IMR-90 (cell line): ENCODE data around the gene SF3B2. TPM values are rescaled to one million over a fixed set of nuclear protein-coding genes. Genes with fewer than 3 reads are reported as not detected.

ENCODE experiments used
- ATAC-seq: fragments of 200-7000 bp; cut with Tn5 transposase; 2 replicates; pipeline ENCODE4 v1.9.1; 2020; ENCODE audit warnings: low read depth, mild to moderate bottlenecking, moderate library complexity
- Bru-seq: library from RNA; stranded (reverse); fragments of 400-500 nt; gene quantifications from one replicate; lab custom pipeline; 2021; lab: Mats Ljungman, UMichigan
- BruChase-seq, 2 experiments: library from RNA; stranded (reverse); fragments of 400-500 nt; gene quantifications; one replicate each; lab custom pipeline; 2021; lab: Mats Ljungman, UMichigan
- BruUV-seq: library from RNA; stranded (reverse); fragments of 400-500 nt; replicated peaks from 2 replicates; lab custom pipeline; 2021; lab: Mats Ljungman, UMichigan
- CTCF ChIA-PET: fragments of 300-600 bp; formaldehyde crosslinking; extraction: SDS; loops from one replicate; lab custom pipeline; 2021; ENCODE audit warnings: antibody characterized with exemption; lab: Yijun Ruan, JAX
- POLR2A ChIA-PET: fragments of 300-600 bp; sonication (Branson Sonifier 250); formaldehyde crosslinking; loops from one replicate; lab custom pipeline; 2022; ENCODE audit warnings: antibody characterized with exemption; ENCODE audit not compliant: unreplicated experiment; lab: Charles Lee
- DNase-seq: peaks from one replicate; pipeline ENCODE4 v3.0.0; 2013
- H2AFZ ChIP-seq: replicated peaks from 2 replicates; pipeline ENCODE3; 2013; ENCODE audit warnings: low read length, mild to moderate bottlenecking; ENCODE audit not compliant: poor library complexity
- H2AK5ac ChIP-seq: 2 replicates; pipeline ENCODE4 v1.6.1; 2013; ENCODE audit warnings: low read depth, low read length, inconsistent platforms
- H2AK9ac ChIP-seq: replicated peaks from 2 replicates; pipeline ENCODE3; 2013; ENCODE audit warnings: mild to moderate bottlenecking, low read depth, low read length, moderate library complexity; ENCODE audit not compliant: poor library complexity
- H2BK120ac ChIP-seq: 2 replicates; pipeline ENCODE4 v1.6.1; 2013; ENCODE audit warnings: low read depth, low read length, inconsistent platforms
- H2BK15ac ChIP-seq: 3 replicates; pipeline ENCODE4 v1.6.1; 2013; ENCODE audit warnings: low read depth, low read length, inconsistent platforms
- H2BK20ac ChIP-seq: 2 replicates; pipeline ENCODE4 v1.6.1; 2013; ENCODE audit warnings: low read depth, mild to moderate bottlenecking, inconsistent platforms, low read length, moderate library complexity
- H2BK5ac ChIP-seq: 2 replicates; pipeline ENCODE4 v1.6.1; 2013; ENCODE audit warnings: mild to moderate bottlenecking, low read depth, low read length, inconsistent platforms; ENCODE audit not compliant: poor library complexity, severe bottlenecking
- H3K14ac ChIP-seq: replicated peaks from 2 replicates; pipeline ENCODE4 v1.6.1; 2013; ENCODE audit warnings: low read depth, low read length, inconsistent platforms
- H3K18ac ChIP-seq: 2 replicates; pipeline ENCODE4 v1.6.1; 2013; ENCODE audit warnings: low read depth, low read length, control low read depth
- H3K23ac ChIP-seq: 2 replicates; pipeline ENCODE4 v1.6.1; 2013; ENCODE audit warnings: low read depth, low read length, inconsistent platforms
- H3K27ac ChIP-seq: 2 replicates; pipeline ENCODE4 v1.5.1; 2013; ENCODE audit warnings: mild to moderate bottlenecking, control low read depth, low read length; ENCODE audit not compliant: insufficient read depth
- H3K27me3 ChIP-seq: 2 replicates; pipeline ENCODE4 v1.6.1; 2013; ENCODE audit warnings: low read length; ENCODE audit not compliant: control insufficient read depth, insufficient read depth
- H3K36me3 ChIP-seq: 2 replicates; pipeline ENCODE4 v1.6.1; 2013; ENCODE audit warnings: low read length, mixed read lengths; ENCODE audit not compliant: control insufficient read depth, insufficient read depth
- H3K4ac ChIP-seq: 2 replicates; pipeline ENCODE4 v1.6.1; 2013; ENCODE audit warnings: low read depth, low read length, inconsistent platforms
- H3K4me1 ChIP-seq: 2 replicates; pipeline ENCODE4 v1.6.1; 2013; ENCODE audit warnings: low read length, mixed read lengths; ENCODE audit not compliant: control insufficient read depth, insufficient read depth
- H3K4me2 ChIP-seq: 2 replicates; pipeline ENCODE4 v1.6.1; 2013; ENCODE audit warnings: low read depth, mild to moderate bottlenecking, control low read depth, low read length, moderate library complexity
- H3K4me3 ChIP-seq: 2 replicates; pipeline ENCODE4 v1.5.1; 2013; ENCODE audit warnings: low read depth, mild to moderate bottlenecking, control low read depth, low read length, moderate library complexity; ENCODE audit not compliant: insufficient read depth
- H3K56ac ChIP-seq: 2 replicates; pipeline ENCODE4 v1.6.1; 2013; ENCODE audit warnings: low read length, inconsistent platforms; ENCODE audit not compliant: insufficient read depth; ENCODE audit errors: extremely low read depth
- H3K79me1 ChIP-seq, 2 experiments: 2 replicates each; pipeline ENCODE4 v1.6.1; 2013; ENCODE audit warnings: low read length in 2 of 2, inconsistent platforms in 1 of 2, low read depth in 1 of 2
- H3K9ac ChIP-seq: 2 replicates; pipeline ENCODE4 v1.6.1; 2013; ENCODE audit warnings: low read depth, low read length, control low read depth
- H3K9me1 ChIP-seq: 2 replicates; pipeline ENCODE4 v1.6.1; 2013; ENCODE audit warnings: low read length, inconsistent platforms; ENCODE audit not compliant: insufficient read depth
- H3K9me3 ChIP-seq: 2 replicates; pipeline ENCODE4 v1.6.1; 2013; ENCODE audit warnings: low read length; ENCODE audit not compliant: control insufficient read depth, insufficient read depth
- H4K20me1 ChIP-seq: 2 replicates; pipeline ENCODE4 v1.6.1; 2013; ENCODE audit warnings: low read length, inconsistent platforms; ENCODE audit not compliant: insufficient read depth
- H4K5ac ChIP-seq: 2 replicates; pipeline ENCODE4 v1.6.1; 2013; ENCODE audit warnings: mild to moderate bottlenecking, low read depth, low read length, control low read depth
- H4K8ac ChIP-seq, 2 experiments: 2 replicates each; pipeline ENCODE4 v1.6.1; 2013; ENCODE audit warnings: low read depth in 2 of 2, low read length in 2 of 2, control low read depth in 1 of 2, inconsistent platforms in 1 of 2
- H4K91ac ChIP-seq: 2 replicates; pipeline ENCODE4 v1.6.1; 2013; ENCODE audit warnings: low read depth, low read length, inconsistent platforms; ENCODE audit not compliant: insufficient read depth
- BHLHE40 ChIP-seq: fragments of 150-350 bp; IDR thresholded peaks from 2 replicates; pipeline ENCODE4 v1.6.1; 2016; ENCODE audit warnings: mild to moderate bottlenecking, low read depth, low read length
- CHD1 ChIP-seq: IDR thresholded peaks from 2 replicates; pipeline ENCODE4 v1.6.1; 2012; ENCODE audit warnings: low read depth, low read length, improper control_type of control experiment
- ELK1 ChIP-seq: fragments of 150-350 bp; IDR thresholded peaks from 2 replicates; pipeline ENCODE4 v1.6.1; 2016; ENCODE audit warnings: low read depth, mild to moderate bottlenecking, low read length, moderate library complexity, borderline replicate concordance
- MAZ ChIP-seq: IDR thresholded peaks from 2 replicates; pipeline ENCODE4 v1.6.1; 2012; ENCODE audit warnings: low read depth, mild to moderate bottlenecking, low read length, improper control_type of control experiment, moderate library complexity, borderline replicate concordance
- MXI1 ChIP-seq: IDR thresholded peaks from 2 replicates; pipeline ENCODE4 v1.6.1; 2012; ENCODE audit warnings: low read depth, mild to moderate bottlenecking, low read length, moderate library complexity, borderline replicate concordance
- POLR2A ChIP-seq: IDR thresholded peaks from 2 replicates; pipeline ENCODE4 v1.6.1; 2012; ENCODE audit warnings: mild to moderate bottlenecking, low read depth, low read length
- RFX5 ChIP-seq: IDR thresholded peaks from 2 replicates; pipeline ENCODE4 v1.8.0; 2012; ENCODE audit warnings: low read depth, mild to moderate bottlenecking, low read length, moderate library complexity
- SMC3 ChIP-seq: fragments of 150-350 bp; IDR thresholded peaks from 2 replicates; pipeline ENCODE4 v1.6.1; 2016; ENCODE audit warnings: low read depth, mild to moderate bottlenecking, antibody characterized with exemption, low read length, moderate library complexity
- USF2 ChIP-seq: fragments of 150-350 bp; IDR thresholded peaks from 2 replicates; pipeline ENCODE4 v1.6.1; 2017; ENCODE audit warnings: mild to moderate bottlenecking, antibody characterized with exemption, low read length, low read depth
- WGBS, 2 experiments: methylation state at CpG; one replicate each; pipeline versions ENCODE4 v1.1.5 to v1.1.7; 2013; ENCODE audit warnings: missing lambda C conversion rate in 2 of 2; ENCODE audit not compliant: insufficient read length in 1 of 2; ENCODE audit errors: extremely low coverage in 2 of 2; 5-methylcytosine and 5-hydroxymethylcytosine counted together
- dilution Hi-C: fragments of 300-500 bp; cut with HindIII; formaldehyde crosslinking; loops from one replicate; pipeline ENCODE4 v1.14.3; 2018; ENCODE audit warnings: low sequenced_read_pairs; ENCODE audit not compliant: unreplicated experiment
- in situ Hi-C: fragments of 300-500 bp; cut with MboI; formaldehyde crosslinking; loops from 3 replicates; pipeline ENCODE4 v1.14.3; 2019; ENCODE audit warnings: low sequenced_read_pairs, inconsistent platforms, mixed read lengths
- intact Hi-C: fragments of 100-400 bp; cut with micrococcal nuclease; formaldehyde crosslinking; loops from 2 replicates; pipeline ENCODE4 v1.10.0; 2022
- long read RNA-seq: library from polyadenylated mRNA; unstranded; transcript quantifications from one replicate; pipeline ENCODE4 v2.0.0, GENCODE V29; 2021; ENCODE audit not compliant: unreplicated experiment
- polyA plus RNA-seq, 3 experiments: library from polyadenylated mRNA; depleted of rRNA; stranded (reverse); fragments of >200 nt; gene quantifications; 2 replicates each; pipeline ENCODE4 v1.2.3, GENCODE V29; 2012; ENCODE audit warnings: low replicate concordance in 1 of 3
- total RNA-seq: library from RNA; depleted of rRNA; stranded (reverse); fragments of >200 nt; gene quantifications from 2 replicates; pipeline ENCODE4 v1.2.3, GENCODE V29; 2012; rRNA removed

The SF3B2 gene
- total RNA-seq: 120 and 164 TPM in 2 replicates
- polyA plus RNA-seq (2012; rRNA removed): 110 and 122 TPM in 2 replicates
- 69.3 and 85.8 TPM in 2 replicates for polyA plus RNA-seq (2012; cell fraction: cytosol; rRNA removed)
- 115 and 125 TPM in 2 replicates for polyA plus RNA-seq (2012; cell fraction: nucleus; rRNA removed; ENCODE audit: low replicate concordance)
- percentile 89 among the genes with signal in this experiment for Bru-seq, nascent RNA
- BruChase-seq, experiment 1, labeled RNA remaining after a 6-hour chase: percentile 93 among the genes with signal in this experiment
- percentile 88 among the genes with signal in this experiment for BruChase-seq, experiment 2, labeled RNA remaining after a 2-hour chase
- long read RNA-seq, transcript SF3B2-201 (22 exons, 2,903 nt): major isoform, 91 of 183 reads
- long read RNA-seq, partial matches to known transcripts: 56 of 183 reads
- long read RNA-seq, other reads (novel, unspliced or antisense): 35 of 183 reads

GRCh38 chr11:66051766-66052663 is at the start of gene SF3B2:
Gene SF3B2 (plus strand): TSS chr11:66052364. CDS start chr11:66052385, 21 bp downstream.
- ATAC-seq (peak; percentile 98), DNase-seq (peak; percentile 98)
- Histone ChIP-seq H3K36me3 (peaks cover 16% of the 10 kb centered on the region), H3K9me1 (0 out of 2 replicates have a peak, but pooled peaks cover 7% of the 10 kb centered on the region), H3K9ac (peak within 1 kb of the TSS; percentile 90), H2BK5ac (peak within 1 kb of the TSS; percentile 76), H2AFZ (peak within 1 kb of the TSS; percentile 95), H3K9me3 (no peaks in the 10 kb centered on the region), H2AK9ac (peak within 1 kb of the TSS; percentile 99), H4K20me1 (peaks cover 14% of the 10 kb centered on the region; the same call in 1 of the 2 replicates), H4K91ac (peak within 1 kb of the TSS; percentile 86), H4K5ac (peak within 1 kb of the TSS; percentile 83), H3K79me1 (peaks cover 13 to 44% of the 10 kb centered on the region in 2 experiments), H3K4me3 (peak within 1 kb of the TSS; percentile 86), H3K4me2 (peak within 1 kb of the TSS; percentile 92), H3K14ac (peak within 1 kb of the TSS; percentile 98), H2BK20ac (peak within 1 kb of the TSS; percentile 8; the same call in 1 of the 2 replicates), H3K4ac (peak within 1 kb of the TSS; percentile 94), H3K27ac (peak within 1 kb of the TSS; percentile 87), H3K27me3 (peaks cover 15% of the 10 kb centered on the region; the same call in 1 of the 2 replicates), H3K56ac (peak within 1 kb of the TSS; percentile 85), H2BK15ac (no peak within 1 kb of the TSS; the same call in 2 of the 3 replicates), H3K4me1 (peaks cover 8% of the 10 kb centered on the region), H2AK5ac (peak within 1 kb of the TSS; percentile 95), H2BK120ac (peak within 1 kb of the TSS; percentile 43; the same call in 1 of the 2 replicates), H4K8ac (peak within 1 kb of the TSS; percentile 92 to 97), H3K18ac (peak within 1 kb of the TSS; percentile 19), H3K23ac (peak within 1 kb of the TSS; percentile 99)
- dilution Hi-C loops (no loop called here), in situ Hi-C loops (no loop called here), intact Hi-C loops (no loop called here)
- CTCF ChIA-PET: interaction anchor here (1.1 to 2.1 kb wide), 2 partner anchors 16 to 30 kb away, joined by 4 to 11 read pairs; no protein-coding TSS in a partner anchor
- 2% methylated on average over 49 of the region's 84 CpGs; no CpG with 5 or more reads in 1 of the 2 experiments for WGBS, 2 experiments
- POLR2A ChIA-PET: interaction anchor here (0.9 kb wide), 1 partner anchor 237 kb away, joined by 3 read pairs; the partner anchor contains the start of gene YIF1A
- TSS peak; percentile 73 for BruUV-seq
- TF ChIP-seq ELK1 (0 out of 2 replicates have a peak, but pooled peaks have one; percentile 61), SMC3 (no peak), MAZ (peak; percentile 89; the same call in 1 of the 2 replicates), CHD1 (no peak), POLR2A (peak; percentile 84), RFX5 (no peak), MXI1 (peak; percentile 74; the same call in 1 of the 2 replicates), BHLHE40 (0 out of 2 replicates have a peak, but pooled peaks have one; percentile 21), USF2 (no peak)
